IMR-90 (cell line): ENCODE data around the gene MGAT3. TPM values are rescaled to one million over a fixed set of nuclear protein-coding genes. Genes with fewer than 3 reads are reported as not detected.

Experiments used
- ATAC-seq: fragments of 200-7000 bp; cut with Tn5 transposase; 2 replicates; pipeline ENCODE4 v1.9.1; 2020; ENCODE audit warnings: low read depth, mild to moderate bottlenecking, moderate library complexity
- BruUV-seq: library from RNA; stranded (reverse); fragments of 400-500 nt; replicated peaks from 2 replicates; lab custom pipeline; 2021; lab: Mats Ljungman, UMichigan
- CTCF ChIA-PET: fragments of 300-600 bp; formaldehyde crosslinking; extraction: SDS; loops from one replicate; lab custom pipeline; 2021; ENCODE audit warnings: antibody characterized with exemption; lab: Yijun Ruan, JAX
- POLR2A ChIA-PET: fragments of 300-600 bp; sonication (Branson Sonifier 250); formaldehyde crosslinking; loops from one replicate; lab custom pipeline; 2022; ENCODE audit warnings: antibody characterized with exemption; ENCODE audit not compliant: unreplicated experiment; lab: Charles Lee
- DNase-seq: peaks from one replicate; pipeline ENCODE4 v3.0.0; 2013
- H2AFZ ChIP-seq: replicated peaks from 2 replicates; pipeline ENCODE3; 2013; ENCODE audit warnings: low read length, mild to moderate bottlenecking; ENCODE audit not compliant: poor library complexity
- H2AK5ac ChIP-seq: 2 replicates; pipeline ENCODE4 v1.6.1; 2013; ENCODE audit warnings: low read depth, low read length, inconsistent platforms
- H2AK9ac ChIP-seq: replicated peaks from 2 replicates; pipeline ENCODE3; 2013; ENCODE audit warnings: mild to moderate bottlenecking, low read depth, low read length, moderate library complexity; ENCODE audit not compliant: poor library complexity
- H2BK120ac ChIP-seq: 2 replicates; pipeline ENCODE4 v1.6.1; 2013; ENCODE audit warnings: low read depth, low read length, inconsistent platforms
- H2BK15ac ChIP-seq: 3 replicates; pipeline ENCODE4 v1.6.1; 2013; ENCODE audit warnings: low read depth, low read length, inconsistent platforms
- H2BK20ac ChIP-seq: 2 replicates; pipeline ENCODE4 v1.6.1; 2013; ENCODE audit warnings: low read depth, mild to moderate bottlenecking, inconsistent platforms, low read length, moderate library complexity
- H2BK5ac ChIP-seq: 2 replicates; pipeline ENCODE4 v1.6.1; 2013; ENCODE audit warnings: mild to moderate bottlenecking, low read depth, low read length, inconsistent platforms; ENCODE audit not compliant: poor library complexity, severe bottlenecking
- H3K14ac ChIP-seq: replicated peaks from 2 replicates; pipeline ENCODE4 v1.6.1; 2013; ENCODE audit warnings: low read depth, low read length, inconsistent platforms
- H3K18ac ChIP-seq: 2 replicates; pipeline ENCODE4 v1.6.1; 2013; ENCODE audit warnings: low read depth, low read length, control low read depth
- H3K23ac ChIP-seq: 2 replicates; pipeline ENCODE4 v1.6.1; 2013; ENCODE audit warnings: low read depth, low read length, inconsistent platforms
- H3K27ac ChIP-seq: 2 replicates; pipeline ENCODE4 v1.5.1; 2013; ENCODE audit warnings: mild to moderate bottlenecking, control low read depth, low read length; ENCODE audit not compliant: insufficient read depth
- H3K27me3 ChIP-seq: 2 replicates; pipeline ENCODE4 v1.6.1; 2013; ENCODE audit warnings: low read length; ENCODE audit not compliant: control insufficient read depth, insufficient read depth
- H3K36me3 ChIP-seq: 2 replicates; pipeline ENCODE4 v1.6.1; 2013; ENCODE audit warnings: low read length, mixed read lengths; ENCODE audit not compliant: control insufficient read depth, insufficient read depth
- H3K4ac ChIP-seq: 2 replicates; pipeline ENCODE4 v1.6.1; 2013; ENCODE audit warnings: low read depth, low read length, inconsistent platforms
- H3K4me1 ChIP-seq: 2 replicates; pipeline ENCODE4 v1.6.1; 2013; ENCODE audit warnings: low read length, mixed read lengths; ENCODE audit not compliant: control insufficient read depth, insufficient read depth
- H3K4me2 ChIP-seq: 2 replicates; pipeline ENCODE4 v1.6.1; 2013; ENCODE audit warnings: low read depth, mild to moderate bottlenecking, control low read depth, low read length, moderate library complexity
- H3K4me3 ChIP-seq: 2 replicates; pipeline ENCODE4 v1.5.1; 2013; ENCODE audit warnings: low read depth, mild to moderate bottlenecking, control low read depth, low read length, moderate library complexity; ENCODE audit not compliant: insufficient read depth
- H3K56ac ChIP-seq: 2 replicates; pipeline ENCODE4 v1.6.1; 2013; ENCODE audit warnings: low read length, inconsistent platforms; ENCODE audit not compliant: insufficient read depth; ENCODE audit errors: extremely low read depth
- H3K79me1 ChIP-seq, 2 experiments: 2 replicates each; pipeline ENCODE4 v1.6.1; 2013; ENCODE audit warnings: low read length in 2 of 2, inconsistent platforms in 1 of 2, low read depth in 1 of 2
- H3K9ac ChIP-seq: 2 replicates; pipeline ENCODE4 v1.6.1; 2013; ENCODE audit warnings: low read depth, low read length, control low read depth
- H3K9me1 ChIP-seq: 2 replicates; pipeline ENCODE4 v1.6.1; 2013; ENCODE audit warnings: low read length, inconsistent platforms; ENCODE audit not compliant: insufficient read depth
- H3K9me3 ChIP-seq: 2 replicates; pipeline ENCODE4 v1.6.1; 2013; ENCODE audit warnings: low read length; ENCODE audit not compliant: control insufficient read depth, insufficient read depth
- H4K20me1 ChIP-seq: 2 replicates; pipeline ENCODE4 v1.6.1; 2013; ENCODE audit warnings: low read length, inconsistent platforms; ENCODE audit not compliant: insufficient read depth
- H4K5ac ChIP-seq: 2 replicates; pipeline ENCODE4 v1.6.1; 2013; ENCODE audit warnings: mild to moderate bottlenecking, low read depth, low read length, control low read depth
- H4K8ac ChIP-seq, 2 experiments: 2 replicates each; pipeline ENCODE4 v1.6.1; 2013; ENCODE audit warnings: low read depth in 2 of 2, low read length in 2 of 2, control low read depth in 1 of 2, inconsistent platforms in 1 of 2
- H4K91ac ChIP-seq: 2 replicates; pipeline ENCODE4 v1.6.1; 2013; ENCODE audit warnings: low read depth, low read length, inconsistent platforms; ENCODE audit not compliant: insufficient read depth
- BHLHE40 ChIP-seq: fragments of 150-350 bp; IDR thresholded peaks from 2 replicates; pipeline ENCODE4 v1.6.1; 2016; ENCODE audit warnings: mild to moderate bottlenecking, low read depth, low read length
- CEBPB ChIP-seq: IDR thresholded peaks from 2 replicates; pipeline ENCODE4 v1.6.1; 2012; ENCODE audit warnings: low read depth, low read length, improper control_type of control experiment
- MAZ ChIP-seq: IDR thresholded peaks from 2 replicates; pipeline ENCODE4 v1.6.1; 2012; ENCODE audit warnings: low read depth, mild to moderate bottlenecking, low read length, improper control_type of control experiment, moderate library complexity, borderline replicate concordance
- POLR2A ChIP-seq: IDR thresholded peaks from 2 replicates; pipeline ENCODE4 v1.6.1; 2012; ENCODE audit warnings: mild to moderate bottlenecking, low read depth, low read length
- RAD21 ChIP-seq: IDR thresholded peaks from 2 replicates; pipeline ENCODE4 v1.6.1; 2012; ENCODE audit warnings: low read length, improper control_type of control experiment
- SMC3 ChIP-seq: fragments of 150-350 bp; IDR thresholded peaks from 2 replicates; pipeline ENCODE4 v1.6.1; 2016; ENCODE audit warnings: low read depth, mild to moderate bottlenecking, antibody characterized with exemption, low read length, moderate library complexity
- USF2 ChIP-seq: fragments of 150-350 bp; IDR thresholded peaks from 2 replicates; pipeline ENCODE4 v1.6.1; 2017; ENCODE audit warnings: mild to moderate bottlenecking, antibody characterized with exemption, low read length, low read depth
- WGBS, 2 experiments: methylation state at CpG; one replicate each; pipeline versions ENCODE4 v1.1.5 to v1.1.7; 2013; ENCODE audit warnings: missing lambda C conversion rate in 2 of 2; ENCODE audit not compliant: insufficient read length in 1 of 2; ENCODE audit errors: extremely low coverage in 2 of 2; 5-methylcytosine and 5-hydroxymethylcytosine counted together
- dilution Hi-C: fragments of 300-500 bp; cut with HindIII; formaldehyde crosslinking; loops from one replicate; pipeline ENCODE4 v1.14.3; 2018; ENCODE audit warnings: low sequenced_read_pairs; ENCODE audit not compliant: unreplicated experiment
- in situ Hi-C: fragments of 300-500 bp; cut with MboI; formaldehyde crosslinking; loops from 3 replicates; pipeline ENCODE4 v1.14.3; 2019; ENCODE audit warnings: low sequenced_read_pairs, inconsistent platforms, mixed read lengths
- intact Hi-C: fragments of 100-400 bp; cut with micrococcal nuclease; formaldehyde crosslinking; loops from 2 replicates; pipeline ENCODE4 v1.10.0; 2022
- polyA plus RNA-seq, 3 experiments: library from polyadenylated mRNA; depleted of rRNA; stranded (reverse); fragments of >200 nt; gene quantifications; 2 replicates each; pipeline ENCODE4 v1.2.3, GENCODE V29; 2012; ENCODE audit warnings: low replicate concordance in 1 of 3
- total RNA-seq: library from RNA; depleted of rRNA; stranded (reverse); fragments of >200 nt; gene quantifications from 2 replicates; pipeline ENCODE4 v1.2.3, GENCODE V29; 2012

The MGAT3 gene
- total and polyA plus RNA-seq, 2 of the 4 experiments (the other 2 are of a cell fraction): 0.36 to 1.1 TPM

- WGBS, 2 experiments: 53% methylated on average over 3 of the region's 9 CpGs; no CpG with 5 or more reads in 1 of the 2 experiments
- no peak overlapping the region; a peak in 2 of 4 replicates for H4K8ac ChIP-seq
These were observed 18.5 kb downstream of the MGAT3 start for GRCh38 chr22:39475337-39475736.

More at GRCh38 chr22:39475337-39475736, 18.5 kb downstream of the MGAT3 start:
- H3K4me3 ChIP-seq: no peak overlapping the region
- H4K20me1 ChIP-seq: no peaks in the 10 kb centered on the region
- H3K18ac ChIP-seq: peak overlapping the region; percentile 30; the same call in 1 of the 2 replicates
- POLR2A ChIA-PET: interaction anchor here (0.6 to 1.3 kb wide), 3 partner anchors 26 to 1206 kb away, joined by 4 to 23 read pairs (median 11); partner anchors contain the start of gene MIEF1
- H2BK5ac ChIP-seq: no peak overlapping the region
- no peaks in the 10 kb centered on the region for H3K9me3 ChIP-seq
- 0 out of 2 replicates have a peak overlapping the region, but pooled peaks have one; percentile 53 for H2BK120ac ChIP-seq
- no peaks in the 10 kb centered on the region for H3K36me3 ChIP-seq
- peak overlapping the region; percentile 29 for H3K4ac ChIP-seq
- intact Hi-C loops (no loop called here), dilution Hi-C loops (no loop called here), in situ Hi-C loops (no loop called here)
- TF ChIP-seq CEBPB (no peak), BHLHE40 (no peak), POLR2A (no peak), USF2 (no peak), SMC3 (no peak), MAZ (no peak), RAD21 (no peak)
- peak overlapping the region; percentile 25 for H4K91ac ChIP-seq
- H3K9me1 ChIP-seq: peaks cover 26% of the 10 kb centered on the region
- H2AFZ ChIP-seq: no peak overlapping the region
- H2AK5ac ChIP-seq: peak overlapping the region; percentile 39; the same call in 1 of the 2 replicates
- CTCF ChIA-PET: interaction anchor here (0.5 kb wide), 1 partner anchor 16 kb away, joined by 3 read pairs; no protein-coding TSS in a partner anchor
- H3K79me1 ChIP-seq: no peaks in the 10 kb centered on the region
- no peak overlapping the region for H2BK20ac ChIP-seq
- no peak overlapping the region for H3K4me2 ChIP-seq
- peaks cover 38% of the 10 kb centered on the region for H3K4me1 ChIP-seq
- H2AK9ac ChIP-seq: peak overlapping the region; percentile 17
- no TSS peak for BruUV-seq
- no peak for ATAC-seq
- 0 out of 2 replicates have a peak overlapping the region, but pooled peaks have one; percentile 5 for H3K9ac ChIP-seq
- no peak for DNase-seq
- peaks cover 5% of the 10 kb centered on the region; the same call in 1 of the 2 replicates for H3K27me3 ChIP-seq
- no peak overlapping the region for H2BK15ac ChIP-seq
- no peak overlapping the region for H3K23ac ChIP-seq
- H3K14ac ChIP-seq: peak overlapping the region; percentile 1; the same call in 1 of the 2 replicates
- no peak overlapping the region for H3K56ac ChIP-seq
- 0 out of 2 replicates have a peak overlapping the region, but pooled peaks have one; percentile 13 for H4K5ac ChIP-seq
- H3K27ac ChIP-seq: peak overlapping the region; percentile 71; the same call in 1 of the 2 replicates
